Measurements from ENCODE around the gene ENOX1.

- no peak for TF ChIP-seq CTCF (IDR thresholded peaks at IDR 0.05; ENCODE audit: extremely low read depth in 1 of 2, insufficient read depth in 1 of 2, low read depth in 1 of 2, low read length in 2 of 2)
- no peak for TF ChIP-seq FOS (IDR thresholded peaks at IDR 0.05; ENCODE audit: borderline replicate concordance, insufficient read depth, low read length)
- TF ChIP-seq EZH2 (IDR thresholded peaks at IDR 0.05; ENCODE audit: borderline replicate concordance, low read depth, low read length, severe bottlenecking), result no peak
- TF ChIP-seq JUN (IDR thresholded peaks at IDR 0.05; ENCODE audit: borderline replicate concordance, insufficient read depth, insufficient read length, low read depth), result no peak
- TF ChIP-seq POLR2AphosphoS5 (IDR thresholded peaks at IDR 0.05; ENCODE audit: insufficient read depth, low read depth, low read length), result no peak
- no peak for TF ChIP-seq MAX (IDR thresholded peaks at IDR 0.05; ENCODE audit: insufficient read depth, insufficient read length)
- TF ChIP-seq POLR2A (IDR thresholded peaks at IDR 0.05; ENCODE audit: low read depth, low read length), result no peak
- no peak for TF ChIP-seq GATA2 (IDR thresholded peaks at IDR 0.05; ENCODE audit: insufficient read depth, insufficient read length, low read depth, low read length)
Measured at GRCh38 chr13:43339145-43339804, 447.5 kb downstream of the ENOX1 start.
